NOMO-1 treated with DMSO at 0.1 percent for 48 hours (cell line): ENCODE results near the gene KCNA5.
A peak's percentile ranks its signal among the peaks of the same experiment; 100 is the strongest.

ENCODE experiments used
- DNase-seq: peaks from one replicate; lab custom pipeline; 2025; ENCODE audit not compliant: unreplicated experiment; lab: John Stamatoyannopoulos, UW

KCNA5 gene

DNA sequence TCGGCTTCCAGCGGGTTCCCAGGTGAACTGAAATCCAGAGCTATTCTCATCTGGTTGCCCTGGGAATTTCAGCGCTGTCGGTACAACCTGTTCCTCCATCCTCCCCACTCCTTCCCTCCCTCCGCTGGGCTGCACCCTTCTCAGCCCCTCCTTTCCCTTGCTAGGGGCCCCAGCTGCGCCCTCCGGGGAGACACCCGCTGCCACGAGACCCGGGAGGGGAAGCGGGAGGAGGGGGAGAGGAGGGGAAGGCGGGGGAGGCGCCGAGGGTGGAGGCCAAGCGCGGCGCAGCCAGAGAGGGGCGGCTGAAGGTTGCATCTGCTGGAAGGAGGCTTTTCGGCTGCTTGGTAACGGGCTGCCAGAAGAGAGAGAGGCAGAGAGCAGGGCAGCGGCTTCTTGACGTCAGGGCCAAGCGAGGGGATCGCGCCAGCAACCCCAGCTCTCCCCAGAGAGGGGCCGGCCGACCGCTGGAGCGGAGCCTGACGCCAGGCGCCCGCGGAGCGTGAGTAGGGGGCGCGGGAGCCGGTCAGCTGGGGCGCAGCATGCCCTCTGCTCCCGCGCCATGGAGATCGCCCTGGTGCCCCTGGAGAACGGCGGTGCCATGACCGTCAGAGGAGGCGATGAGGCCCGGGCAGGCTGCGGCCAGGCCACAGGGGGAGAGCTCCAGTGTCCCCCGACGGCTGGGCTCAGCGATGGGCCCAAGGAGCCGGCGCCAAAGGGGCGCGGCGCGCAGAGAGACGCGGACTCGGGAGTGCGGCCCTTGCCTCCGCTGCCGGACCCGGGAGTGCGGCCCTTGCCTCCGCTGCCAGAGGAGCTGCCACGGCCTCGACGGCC, at the start of gene KCNA5:
KCNA5 (plus strand) TSS at position 291 of the 831 bp plus-strand sequence; CDS start at position 560, 269 bp downstream.
- DNase-seq: no peak

DNA sequence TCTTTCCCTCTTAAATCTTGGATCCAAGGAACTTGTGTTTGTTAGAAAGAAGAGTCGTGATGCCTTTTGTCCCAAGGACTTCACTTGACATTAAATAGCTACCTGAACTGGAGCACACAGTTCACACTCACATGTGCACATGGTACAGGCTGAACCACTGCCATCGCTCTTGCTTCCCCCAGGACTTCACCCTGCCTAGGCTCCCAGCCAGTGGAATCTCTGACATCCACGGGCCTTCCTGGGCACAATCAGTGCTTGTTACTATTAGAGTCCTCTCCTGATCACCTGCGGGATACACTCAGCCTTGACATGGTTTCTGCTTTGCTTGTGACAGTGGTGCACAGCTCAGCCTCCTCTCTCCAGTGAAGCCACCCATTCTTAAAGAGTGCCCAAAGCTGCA, 49.1 kb upstream of the KCNA5 start:
- DNase-seq: no peak

- peak; percentile 17 for DNase-seq
Measured at GRCh38 chr12:4996714-4997113, 47.0 kb upstream of the KCNA5 start.

- DNase-seq: no peak
Measured at GRCh38 chr12:4997939-4998338, 45.7 kb upstream of the KCNA5 start.

- no peak for DNase-seq
Measured at GRCh38 chr12:5000204-5000603, 43.5 kb upstream of the KCNA5 start.

DNA sequence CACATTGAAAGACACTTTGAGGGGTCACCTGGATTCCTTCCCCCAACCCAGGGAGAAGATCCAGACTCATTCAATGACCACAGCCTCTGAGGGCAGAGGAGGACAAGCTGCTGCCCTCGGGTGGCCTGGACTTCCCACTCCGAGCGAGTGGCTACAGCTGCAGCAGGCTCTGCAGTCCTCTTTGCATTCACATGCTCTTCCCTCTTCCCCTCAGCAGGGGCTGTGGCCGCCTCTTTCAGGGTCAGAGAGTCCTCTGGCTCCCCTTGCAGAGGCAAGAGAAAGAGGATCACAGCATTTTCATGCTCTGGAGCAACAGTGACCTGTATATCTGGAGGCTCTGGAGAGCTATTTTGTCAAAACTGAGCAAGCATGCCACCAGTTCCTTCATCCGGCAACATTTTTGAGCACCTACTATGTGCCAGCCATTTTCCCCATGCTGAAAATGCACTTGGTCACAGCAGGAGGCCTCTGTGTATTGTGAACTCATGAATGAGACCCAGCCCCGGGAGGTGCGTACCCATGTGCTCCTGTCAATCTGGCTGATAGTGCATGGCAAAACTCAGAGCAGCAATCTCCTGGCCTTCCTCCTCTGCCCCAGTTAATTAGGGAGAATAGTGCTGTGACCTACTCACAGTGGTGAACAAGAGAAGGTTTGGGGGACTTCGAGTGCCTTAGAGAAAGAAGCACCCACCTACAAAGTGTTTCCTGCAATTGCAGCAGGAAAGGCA, 42.9 kb upstream of the KCNA5 start:
- DNase-seq: no peak

GRCh38 chr12:5003025-5003666, 40.5 kb upstream of the KCNA5 start:
- peak; percentile 69 for DNase-seq

DNA sequence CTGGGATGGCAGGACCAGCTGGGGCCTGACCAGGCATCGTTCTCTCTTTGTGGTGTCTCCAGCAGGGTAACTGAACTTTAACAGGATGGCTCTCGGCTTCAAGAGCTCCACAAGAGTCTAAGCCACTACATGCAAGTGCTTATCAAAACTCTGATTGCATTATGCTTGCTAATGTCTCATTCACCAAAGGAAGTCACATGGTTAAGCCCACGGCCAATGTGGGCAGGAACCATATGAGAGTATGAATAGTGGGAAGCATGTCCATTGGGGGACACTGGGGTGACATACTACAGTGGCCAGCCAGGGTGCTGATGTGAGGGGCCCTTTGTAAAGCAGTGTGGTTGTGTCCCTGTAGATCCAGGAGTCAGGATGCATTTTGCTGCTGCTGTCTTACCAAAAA, 35.0 kb upstream of the KCNA5 start:
- DNase-seq: no peak

DNA sequence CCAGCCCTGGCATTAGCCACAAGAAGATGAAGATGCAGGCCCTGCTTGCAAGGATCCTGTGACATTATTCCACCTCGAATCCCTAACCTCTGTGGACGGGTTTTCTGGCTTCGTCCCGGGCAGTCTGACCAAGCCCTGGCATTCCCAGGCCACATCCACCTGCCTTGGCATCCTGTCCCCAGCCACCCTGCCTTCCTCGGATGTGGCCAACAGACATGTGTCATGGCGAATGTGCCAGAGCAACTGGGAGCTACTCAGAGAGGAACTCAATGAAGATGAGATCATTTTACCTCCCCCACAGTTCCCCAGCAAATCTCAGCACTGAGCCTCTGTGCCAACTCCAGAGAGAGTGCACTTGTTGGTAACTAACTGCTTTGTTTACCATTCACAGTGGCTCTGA, 33.5 kb upstream of the KCNA5 start:
- DNase-seq: no peak

DNA sequence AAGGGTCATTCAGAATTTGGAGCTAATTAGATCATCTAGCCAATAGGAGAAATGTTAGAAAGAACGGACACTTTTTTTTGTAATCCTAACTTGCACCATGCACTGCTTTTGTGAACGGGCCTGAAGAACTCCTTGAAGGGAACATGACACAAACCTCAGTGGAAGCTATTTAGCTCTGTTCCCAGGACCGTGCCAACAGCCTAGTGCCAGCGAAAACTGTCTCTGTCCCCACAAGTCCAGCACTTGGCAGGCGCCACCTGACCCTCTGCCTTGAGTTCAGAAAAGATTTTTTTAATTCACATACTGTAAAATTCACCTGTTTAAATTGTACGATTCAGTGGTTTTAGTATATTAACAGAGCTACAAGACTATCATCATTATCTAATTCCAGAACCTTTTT, 31.3 kb upstream of the KCNA5 start:
- no peak for DNase-seq

- DNase-seq: no peak
Measured at GRCh38 chr12:5013266-5013730, 30.4 kb upstream of the KCNA5 start.

- DNase-seq: peak; percentile 31
Measured at GRCh38 chr12:5014269-5014668, 29.4 kb upstream of the KCNA5 start.

- DNase-seq: no peak
Measured at GRCh38 chr12:5015711-5016492, 27.8 kb upstream of the KCNA5 start.

- DNase-seq: no peak
Measured at GRCh38 chr12:5016526-5016925, 27.2 kb upstream of the KCNA5 start.

- no peak for DNase-seq
Measured at GRCh38 chr12:5017638-5018348, 25.9 kb upstream of the KCNA5 start.

- no peak for DNase-seq
Measured at GRCh38 chr12:5018677-5019076, 25.0 kb upstream of the KCNA5 start.

- DNase-seq: no peak
Measured at GRCh38 chr12:5022025-5022424, 21.7 kb upstream of the KCNA5 start.

DNA sequence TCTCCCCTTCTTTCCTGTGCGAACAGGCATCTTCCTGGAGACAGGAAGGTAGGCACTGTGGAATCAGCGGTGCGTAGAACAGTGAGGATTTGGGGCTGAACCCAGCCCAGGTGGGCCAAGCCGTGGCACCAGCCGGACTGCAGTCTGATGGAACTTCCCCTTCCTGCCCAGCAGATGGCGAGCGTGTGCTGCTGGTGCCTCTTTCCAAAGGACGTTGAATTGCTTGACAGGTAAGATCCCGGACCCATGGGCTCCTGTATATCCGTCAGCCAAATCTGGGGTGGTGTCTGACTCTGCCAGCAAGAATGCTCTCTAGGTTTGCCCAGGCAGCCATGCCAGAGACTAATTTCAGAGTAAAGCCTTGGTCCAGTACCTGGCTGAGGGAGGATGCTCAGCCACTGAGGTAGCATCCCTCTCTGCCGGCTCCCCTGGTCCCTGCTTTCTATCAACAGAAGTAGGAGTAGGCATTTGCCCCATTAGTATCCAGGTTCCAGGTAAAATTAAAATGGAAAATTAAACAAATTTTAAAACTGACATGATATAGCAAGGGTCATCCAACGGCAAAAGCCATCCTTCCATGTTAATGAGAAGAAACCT, 21.1 kb upstream of the KCNA5 start:
- peak; percentile 47 for DNase-seq

- DNase-seq: no peak
Measured at GRCh38 chr12:5023842-5024241, 19.8 kb upstream of the KCNA5 start.

GRCh38 chr12:5026342-5026938, 17.2 kb upstream of the KCNA5 start:
- DNase-seq: no peak
